Colonic mucosa (tissue), 4 donors: ENCODE measurements around the gene FBXL5. TPM values are rescaled to one million over a fixed set of nuclear protein-coding genes. Genes with fewer than 3 reads are reported as not detected.

ENCODE experiments used
- DNase-seq: peaks from one replicate; pipeline ENCODE4 v3.0.0-alpha.2; 2020
- H3K27ac ChIP-seq: fragments of 200-600 bp; one replicate; pipeline ENCODE4 v1.8.0; 2021
- H3K27me3 ChIP-seq: fragments of 200-600 bp; one replicate; pipeline ENCODE4 v1.8.0; 2021
- H3K36me3 ChIP-seq: fragments of 200-600 bp; one replicate; pipeline ENCODE4 v1.8.0; 2021
- H3K4me1 ChIP-seq: fragments of 200-600 bp; one replicate; pipeline ENCODE4 v1.8.0; 2021; ENCODE audit warnings: mild to moderate bottlenecking
- H3K4me3 ChIP-seq: fragments of 200-600 bp; one replicate; pipeline ENCODE4 v1.8.0; 2021
- H3K9ac ChIP-seq, 2 donors: one replicate each; pipeline ENCODE4 v1.7.0; 2013; ENCODE audit warnings: control low read depth in 2 of 2, low read depth in 2 of 2, low read length in 2 of 2
- H3K9me3 ChIP-seq: fragments of 200-600 bp; one replicate; pipeline ENCODE4 v1.8.0; 2021
- intact Hi-C: fragments of 100-400 bp; cut with DNase I; formaldehyde crosslinking; loops from one replicate; pipeline ENCODE4 v1.14.1; 2022
- total RNA-seq, 2 donors: library from RNA; stranded (reverse); fragmentation: NEBNext Ultra II Directional in 1 of 2; extraction: Animal tissue kit (Norgen Biotek cat#: 25700) in 1 of 2; gene quantifications; one replicate each; pipeline ENCODE4 v1.2.1, GENCODE V29; 2021
- TF ChIP-seq, protein P1 (sequence below): fragments of 200-600 bp; IDR thresholded peaks from one replicate; pipeline ENCODE4 v1.8.0; 2022; ENCODE audit warnings: antibody characterized with exemption, mild to moderate bottlenecking
- donor health status: healthy.
- donor health status: DM: no; HTN: no; CAD: no.
- donor health status: DM: no; HTN: no; CAD: no.

Gene FBXL5
- total RNA-seq, 2 donors from 2014 or later = 43.4 to 52.1 TPM

DNA sequence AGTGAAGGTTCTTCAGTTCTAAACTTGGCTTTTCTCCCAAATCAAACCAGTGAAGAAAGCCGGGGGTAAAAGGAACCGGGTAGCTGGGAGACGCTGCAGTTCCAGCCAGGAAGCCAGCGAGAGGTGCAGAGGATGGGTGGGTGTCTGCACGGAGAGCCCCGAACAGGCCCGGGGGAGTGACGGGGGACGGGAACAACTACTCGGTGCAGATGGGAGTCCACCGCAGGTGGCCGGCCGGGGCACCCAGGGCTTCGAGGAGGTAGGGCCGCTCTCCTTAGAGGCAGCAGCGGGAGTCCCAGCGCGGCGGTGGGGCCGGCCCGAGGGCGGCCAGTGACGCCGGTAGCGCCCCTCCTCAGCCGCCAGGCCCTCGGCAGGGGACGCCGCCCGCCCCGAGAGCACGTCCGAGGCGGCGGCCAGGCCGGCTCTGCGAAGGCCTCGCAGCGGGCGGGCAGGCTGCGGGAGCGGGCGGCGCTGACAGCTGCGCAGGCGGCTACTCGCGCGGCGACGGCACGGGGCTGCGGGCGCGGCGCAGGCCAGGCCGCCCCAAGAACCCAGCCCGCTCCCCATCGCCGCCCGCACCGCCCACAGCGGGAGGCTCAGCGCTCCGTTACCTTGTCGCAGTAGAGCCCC, 449 bp downstream of the FBXL5 start:
- Histone ChIP-seq H3K27ac (peak overlapping the region; percentile 93), H3K4me3 (peak overlapping the region; percentile 65), H3K27me3 (no peaks in the 10 kb centered on the region), H3K9me3 (no peaks in the 10 kb centered on the region), H3K9ac (peak overlapping the region; percentile 97 to 98), H3K4me1 (peaks cover 12% of the 10 kb centered on the region), H3K36me3 (no peaks in the 10 kb centered on the region)
- DNase-seq = peak; percentile 66
- TF ChIP-seq, protein P1, sequence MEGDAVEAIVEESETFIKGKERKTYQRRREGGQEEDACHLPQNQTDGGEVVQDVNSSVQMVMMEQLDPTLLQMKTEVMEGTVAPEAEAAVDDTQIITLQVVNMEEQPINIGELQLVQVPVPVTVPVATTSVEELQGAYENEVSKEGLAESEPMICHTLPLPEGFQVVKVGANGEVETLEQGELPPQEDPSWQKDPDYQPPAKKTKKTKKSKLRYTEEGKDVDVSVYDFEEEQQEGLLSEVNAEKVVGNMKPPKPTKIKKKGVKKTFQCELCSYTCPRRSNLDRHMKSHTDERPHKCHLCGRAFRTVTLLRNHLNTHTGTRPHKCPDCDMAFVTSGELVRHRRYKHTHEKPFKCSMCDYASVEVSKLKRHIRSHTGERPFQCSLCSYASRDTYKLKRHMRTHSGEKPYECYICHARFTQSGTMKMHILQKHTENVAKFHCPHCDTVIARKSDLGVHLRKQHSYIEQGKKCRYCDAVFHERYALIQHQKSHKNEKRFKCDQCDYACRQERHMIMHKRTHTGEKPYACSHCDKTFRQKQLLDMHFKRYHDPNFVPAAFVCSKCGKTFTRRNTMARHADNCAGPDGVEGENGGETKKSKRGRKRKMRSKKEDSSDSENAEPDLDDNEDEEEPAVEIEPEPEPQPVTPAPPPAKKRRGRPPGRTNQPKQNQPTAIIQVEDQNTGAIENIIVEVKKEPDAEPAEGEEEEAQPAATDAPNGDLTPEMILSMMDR = no peak
- intact Hi-C loops = no loop called here

- peaks cover 12% of the 10 kb centered on the region for H3K4me1 ChIP-seq
Observed at GRCh38 chr4:15653864-15654592, 1.1 kb downstream of the FBXL5 start.

GRCh38 chr4:15653420-15653819, 1.7 kb downstream of the FBXL5 start:
- TF ChIP-seq, protein P1 = no peak
- intact Hi-C loops = no loop called here
- peaks cover 12% of the 10 kb centered on the region for H3K4me1 ChIP-seq
- H3K27me3 ChIP-seq = no peaks in the 10 kb centered on the region
- H3K9me3 ChIP-seq = no peaks in the 10 kb centered on the region
- DNase-seq = no peak
- H3K36me3 ChIP-seq = no peaks in the 10 kb centered on the region
- H3K4me3 ChIP-seq = peak overlapping the region; percentile 65
- peak overlapping the region; percentile 28 to 97 for H3K9ac ChIP-seq
- H3K27ac ChIP-seq = peak overlapping the region; percentile 93

More at GRCh38 chr4:15653864-15654592, 1.1 kb downstream of the FBXL5 start:
- DNase-seq = peak; percentile 50
- H3K4me3 ChIP-seq = peak overlapping the region; percentile 65
- no peaks in the 10 kb centered on the region for H3K9me3 ChIP-seq
- peak overlapping the region; percentile 97 to 98 for H3K9ac ChIP-seq
- TF ChIP-seq, protein P1 = no peak
- H3K27me3 ChIP-seq = no peaks in the 10 kb centered on the region
- intact Hi-C loops = no loop called here
- H3K27ac ChIP-seq = peak overlapping the region; percentile 93
- H3K36me3 ChIP-seq = no peaks in the 10 kb centered on the region

GRCh38 chr4:15652841-15653240, 2.3 kb downstream of the FBXL5 start:
- Histone ChIP-seq H3K4me3 (peak overlapping the region; percentile 65), H3K36me3 (no peaks in the 10 kb centered on the region), H3K27me3 (no peaks in the 10 kb centered on the region), H3K27ac (peak overlapping the region; percentile 93), H3K9me3 (no peaks in the 10 kb centered on the region), H3K9ac (peak overlapping the region in 1 of 2 donors; percentile 97), H3K4me1 (peaks cover 12% of the 10 kb centered on the region)
- intact Hi-C loops = no loop called here
- DNase-seq = no peak
- TF ChIP-seq, protein P1 = no peak

DNA sequence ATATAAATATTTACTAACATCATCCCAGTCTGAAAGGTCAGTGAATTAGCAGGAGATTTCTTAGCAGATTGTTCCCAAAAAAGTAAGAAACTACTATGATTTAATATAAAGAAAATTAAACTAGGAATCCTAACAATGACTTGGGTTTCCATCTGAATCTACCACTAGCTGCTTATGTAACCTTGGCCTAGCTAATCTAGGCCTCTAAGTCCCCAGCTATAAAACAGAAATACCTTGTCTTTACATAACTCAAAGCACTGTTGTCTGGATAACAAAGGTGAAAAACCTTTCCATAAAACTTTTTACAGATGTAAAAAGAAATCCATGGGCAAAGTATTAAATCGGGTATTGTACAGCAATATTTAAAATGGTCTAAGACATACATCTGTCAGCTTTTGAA, 3.0 kb downstream of the FBXL5 start:
- peak overlapping the region; percentile 44 for H3K27ac ChIP-seq
- no peaks in the 10 kb centered on the region for H3K36me3 ChIP-seq
- no peak overlapping the region for H3K9ac ChIP-seq
- intact Hi-C loops = no loop called here
- TF ChIP-seq, protein P1 = no peak
- peaks cover 12% of the 10 kb centered on the region for H3K4me1 ChIP-seq
- H3K9me3 ChIP-seq = no peaks in the 10 kb centered on the region
- no peak for DNase-seq
- no peaks in the 10 kb centered on the region for H3K27me3 ChIP-seq
- H3K4me3 ChIP-seq = no peak overlapping the region
